ENCODE results near the gene PPOX.

DNA sequence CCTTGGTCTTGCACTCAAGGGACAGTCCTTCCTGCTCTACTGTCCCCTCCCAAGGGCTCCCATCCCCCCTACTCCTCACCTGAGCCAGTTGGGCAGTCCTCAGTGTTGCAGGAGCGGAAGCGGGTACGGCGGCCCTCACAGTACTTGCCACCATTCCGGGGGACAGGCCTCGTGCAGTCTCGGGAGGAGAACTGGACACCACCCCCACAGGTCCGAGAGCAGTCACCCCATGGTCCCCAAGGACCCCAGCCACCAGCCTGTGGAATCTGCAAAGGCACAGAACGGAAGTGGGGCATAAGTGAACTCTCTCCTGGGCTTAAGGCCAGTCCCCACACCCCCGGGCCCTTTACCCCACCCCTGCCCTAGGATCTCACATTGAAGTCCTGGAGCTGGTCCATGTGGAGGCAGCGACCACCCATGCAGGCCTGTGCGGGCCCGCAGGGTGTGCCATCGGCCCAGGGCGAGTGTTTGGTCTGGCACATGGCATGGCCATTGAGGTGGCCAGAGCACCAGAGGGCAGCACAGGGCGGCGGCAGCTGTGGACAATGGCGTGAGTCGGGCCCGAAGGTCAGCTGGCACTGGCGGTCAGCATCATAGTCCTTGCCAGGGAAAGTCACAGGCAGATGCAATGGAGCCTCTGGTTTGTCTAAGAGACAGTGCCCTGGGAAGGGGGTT is 27.5 kb downstream of the PPOX start:
- TF ChIP-seq, protein P1, sequence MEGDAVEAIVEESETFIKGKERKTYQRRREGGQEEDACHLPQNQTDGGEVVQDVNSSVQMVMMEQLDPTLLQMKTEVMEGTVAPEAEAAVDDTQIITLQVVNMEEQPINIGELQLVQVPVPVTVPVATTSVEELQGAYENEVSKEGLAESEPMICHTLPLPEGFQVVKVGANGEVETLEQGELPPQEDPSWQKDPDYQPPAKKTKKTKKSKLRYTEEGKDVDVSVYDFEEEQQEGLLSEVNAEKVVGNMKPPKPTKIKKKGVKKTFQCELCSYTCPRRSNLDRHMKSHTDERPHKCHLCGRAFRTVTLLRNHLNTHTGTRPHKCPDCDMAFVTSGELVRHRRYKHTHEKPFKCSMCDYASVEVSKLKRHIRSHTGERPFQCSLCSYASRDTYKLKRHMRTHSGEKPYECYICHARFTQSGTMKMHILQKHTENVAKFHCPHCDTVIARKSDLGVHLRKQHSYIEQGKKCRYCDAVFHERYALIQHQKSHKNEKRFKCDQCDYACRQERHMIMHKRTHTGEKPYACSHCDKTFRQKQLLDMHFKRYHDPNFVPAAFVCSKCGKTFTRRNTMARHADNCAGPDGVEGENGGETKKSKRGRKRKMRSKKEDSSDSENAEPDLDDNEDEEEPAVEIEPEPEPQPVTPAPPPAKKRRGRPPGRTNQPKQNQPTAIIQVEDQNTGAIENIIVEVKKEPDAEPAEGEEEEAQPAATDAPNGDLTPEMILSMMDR (IDR thresholded peaks at IDR 0.05): no peak
- TF ChIP-seq SMC3 (IDR thresholded peaks at IDR 0.05; ENCODE audit: low read depth, low read length): no peak
- no peak for TF ChIP-seq POLR2AphosphoS5 (IDR thresholded peaks at IDR 0.05; ENCODE audit: low read depth, low read length)
- TF ChIP-seq GABPA (IDR thresholded peaks at IDR 0.05; ENCODE audit: low read depth): no peak
- TF ChIP-seq TEAD4 (IDR thresholded peaks at IDR 0.05; ENCODE audit: borderline replicate concordance, insufficient read depth): no peak
- TF ChIP-seq FOXM1 (IDR thresholded peaks at IDR 0.05; ENCODE audit: low read depth): no peak
